Endodermal cell (in vitro differentiated cells): ENCODE results near the gene PPP1R14B. TPM values are rescaled to one million over a fixed set of nuclear protein-coding genes. Genes with fewer than 3 reads are reported as not detected.

Experiments used
- DNase-seq: peaks from one replicate; pipeline ENCODE4 v3.0.0-alpha.2; 2017
- H3K27ac ChIP-seq: 2 replicates; pipeline ENCODE4 v1.5.1; 2013; ENCODE audit warnings: mild to moderate bottlenecking, low read depth, low read length, moderate library complexity
- H3K27me3 ChIP-seq: 2 replicates; pipeline ENCODE4 v1.6.1; 2013; ENCODE audit warnings: mild to moderate bottlenecking, low read length, moderate library complexity; ENCODE audit not compliant: insufficient read depth, control insufficient read depth, poor library complexity, severe bottlenecking
- H3K36me3 ChIP-seq: 2 replicates; pipeline ENCODE4 v1.7.0; 2013; ENCODE audit warnings: mild to moderate bottlenecking, low read length, moderate library complexity; ENCODE audit not compliant: control insufficient read depth, insufficient read depth
- H3K4me1 ChIP-seq: one replicate; pipeline ENCODE4 v1.7.0; 2013; ENCODE audit warnings: low read length; ENCODE audit not compliant: control insufficient read depth, insufficient read depth
- H3K4me3 ChIP-seq: 2 replicates; pipeline ENCODE4 v1.5.1; 2013; ENCODE audit warnings: mild to moderate bottlenecking, low read length, moderate library complexity
- H3K9ac ChIP-seq: 2 replicates; pipeline ENCODE4 v1.6.1; 2013; ENCODE audit warnings: mild to moderate bottlenecking, low read length, moderate library complexity; ENCODE audit not compliant: poor library complexity, severe bottlenecking; ENCODE audit errors: extremely low read depth
- H3K9me3 ChIP-seq: 2 replicates; pipeline ENCODE4 v1.6.1; 2013; ENCODE audit warnings: mild to moderate bottlenecking, low read length, moderate library complexity; ENCODE audit not compliant: control insufficient read depth
- H3K27ac Mint-ChIP-seq: 2 replicates; pipeline ENCODE4 v1.8.0; 2020; ENCODE audit warnings: mixed read lengths
- H3K27me3 Mint-ChIP-seq: 2 replicates; pipeline ENCODE4 v1.8.0; 2021; ENCODE audit warnings: mild to moderate bottlenecking, mixed read lengths; ENCODE audit not compliant: insufficient read depth
- H3K36me3 Mint-ChIP-seq: 2 replicates; pipeline ENCODE4 v1.8.0; 2020; ENCODE audit warnings: low read depth, mixed read lengths
- H3K4me1 Mint-ChIP-seq: 2 replicates; pipeline ENCODE4 v1.8.0; 2020; ENCODE audit warnings: mixed read lengths
- H3K4me3 Mint-ChIP-seq: 2 replicates; pipeline ENCODE4 v1.8.0; 2020; ENCODE audit warnings: mild to moderate bottlenecking, moderate library complexity, mixed read lengths
- H3K9me3 Mint-ChIP-seq: 2 replicates; pipeline ENCODE4 v1.8.0; 2020; ENCODE audit warnings: mild to moderate bottlenecking, mixed read lengths
- whole genome bisulfite sequencing, 2 experiments: methylation state at CpG; one replicate each; pipeline versions ENCODE4 v1.1.5 to v1.1.7; 2013; ENCODE audit warnings: missing lambda C conversion rate in 2 of 2, mixed read lengths in 1 of 2; ENCODE audit not compliant: insufficient coverage in 1 of 2, insufficient read length in 1 of 2; 5-methylcytosine and 5-hydroxymethylcytosine counted together
- total RNA-seq, 2 donors: library from RNA; stranded (reverse); fragmentation: NEBNext Ultra II Directional in 1 of 2; extraction: Animal tissue kit (Norgen Biotek cat#: 25700) in 1 of 2; gene quantifications; 2 replicates in 1 of 2; 3 replicates in 1 of 2; pipeline ENCODE4 v1.2.1, GENCODE V29; 2021
- TF ChIP-seq, protein P1 (sequence below): fragments of 200-600 bp; sonication (generic); conservative IDR thresholded peaks from 2 replicates; pipeline ENCODE4 v1.5.0; 2021; ENCODE audit warnings: antibody characterized with exemption, mild to moderate bottlenecking

The PPP1R14B gene
- total RNA-seq, 2 donors from 2014 or later, result 228 to 265 TPM

DNA sequence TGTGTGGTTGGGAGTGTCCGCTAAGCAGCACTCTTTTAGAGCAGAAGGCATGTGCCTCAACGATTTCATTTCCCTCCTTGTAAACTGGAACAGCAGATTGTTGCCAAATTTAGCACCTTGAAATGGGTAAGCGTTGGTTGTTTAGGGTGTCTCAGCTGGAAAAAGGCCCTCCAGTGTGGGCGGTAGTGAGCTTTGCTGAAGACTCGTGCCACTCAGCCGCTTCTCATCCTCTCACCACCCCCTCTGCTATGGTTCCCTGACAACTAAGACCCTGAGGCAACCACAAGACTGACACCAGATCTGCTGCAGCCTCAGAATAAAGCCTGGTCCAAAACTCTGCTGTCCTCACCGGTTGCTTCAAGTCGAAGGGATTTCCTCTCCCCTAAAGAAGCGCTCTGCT lies 50.1 kb downstream of the PPP1R14B start:
- Mint-ChIP-seq H3K27me3 (no peaks in the 10 kb centered on the region), H3K27ac (no peak overlapping the region), H3K4me3 (no peak overlapping the region), H3K4me1 (no peaks in the 10 kb centered on the region), H3K36me3 (peaks cover 78% of the 10 kb centered on the region), H3K9me3 (no peaks in the 10 kb centered on the region)
- no peaks in the 10 kb centered on the region for H3K9me3 ChIP-seq
- no peaks in the 10 kb centered on the region for H3K27me3 ChIP-seq
- TF ChIP-seq, protein P1, sequence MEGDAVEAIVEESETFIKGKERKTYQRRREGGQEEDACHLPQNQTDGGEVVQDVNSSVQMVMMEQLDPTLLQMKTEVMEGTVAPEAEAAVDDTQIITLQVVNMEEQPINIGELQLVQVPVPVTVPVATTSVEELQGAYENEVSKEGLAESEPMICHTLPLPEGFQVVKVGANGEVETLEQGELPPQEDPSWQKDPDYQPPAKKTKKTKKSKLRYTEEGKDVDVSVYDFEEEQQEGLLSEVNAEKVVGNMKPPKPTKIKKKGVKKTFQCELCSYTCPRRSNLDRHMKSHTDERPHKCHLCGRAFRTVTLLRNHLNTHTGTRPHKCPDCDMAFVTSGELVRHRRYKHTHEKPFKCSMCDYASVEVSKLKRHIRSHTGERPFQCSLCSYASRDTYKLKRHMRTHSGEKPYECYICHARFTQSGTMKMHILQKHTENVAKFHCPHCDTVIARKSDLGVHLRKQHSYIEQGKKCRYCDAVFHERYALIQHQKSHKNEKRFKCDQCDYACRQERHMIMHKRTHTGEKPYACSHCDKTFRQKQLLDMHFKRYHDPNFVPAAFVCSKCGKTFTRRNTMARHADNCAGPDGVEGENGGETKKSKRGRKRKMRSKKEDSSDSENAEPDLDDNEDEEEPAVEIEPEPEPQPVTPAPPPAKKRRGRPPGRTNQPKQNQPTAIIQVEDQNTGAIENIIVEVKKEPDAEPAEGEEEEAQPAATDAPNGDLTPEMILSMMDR, result no peak
- peaks cover 90% of the 10 kb centered on the region for H3K36me3 ChIP-seq
- H3K4me3 ChIP-seq, result no peak overlapping the region
- no peak for DNase-seq
- no peaks in the 10 kb centered on the region for H3K4me1 ChIP-seq
- H3K27ac ChIP-seq, result no peak overlapping the region
- H3K9ac ChIP-seq, result no peak overlapping the region
- 96 to 97% methylated on average over 9 of the region's 9 CpGs for WGBS, 2 experiments

Other genes starting within 250 kb of the PPP1R14B start
- not detected for gene FLRT1, start 211.0 kb downstream of the PPP1R14B start, total RNA-seq
- 10 to 100 TPM; 23.0 to 41.9 TPM for gene MACROD1, start 80.8 kb downstream of the PPP1R14B start, total RNA-seq
- gene STIP1, start 60.8 kb downstream of the PPP1R14B start, total RNA-seq, result 100 to 1,000 TPM; 230 to 257 TPM
- 1 to 10 TPM; 4.2 to 5.3 TPM for gene FERMT3, start 40.2 kb downstream of the PPP1R14B start, total RNA-seq
- 10 to 100 TPM; 45.6 to 60.4 TPM for gene TRPT1, start 20.8 kb downstream of the PPP1R14B start, total RNA-seq
- gene NUDT22, start 20.7 kb downstream of the PPP1R14B start, total RNA-seq, result 10 to 100 TPM; 54.4 to 55.9 TPM
- 10 to 100 TPM; 20.3 to 22.9 TPM for gene DNAJC4, start 16.4 kb downstream of the PPP1R14B start, total RNA-seq
- 10 to 100 TPM; 58.9 to 78.4 TPM for gene VEGFB, start 12.4 kb downstream of the PPP1R14B start, total RNA-seq
- 10 to 100 TPM; 44.6 to 53.7 TPM for gene FKBP2, start 5.8 kb downstream of the PPP1R14B start, total RNA-seq
- 10 to 100 TPM; 75.0 to 83.2 TPM for gene PLCB3, start 4.6 kb upstream of the PPP1R14B start, total RNA-seq
- 10 to 100 TPM; 42.3 to 48.2 TPM for gene BAD, start 37.7 kb upstream of the PPP1R14B start, total RNA-seq
- 10 to 100 TPM; 57.7 to 58.4 TPM for gene GPR137, start 38.9 kb upstream of the PPP1R14B start, total RNA-seq
- gene KCNK4, start 44.4 kb upstream of the PPP1R14B start, total RNA-seq, result not detected
- gene CATSPERZ, start 53.4 kb upstream of the PPP1R14B start, total RNA-seq, result not detected
- gene ESRRA, start 58.6 kb upstream of the PPP1R14B start, total RNA-seq, result 10 to 100 TPM; 22.8 to 34.5 TPM
- 100 to 1,000 TPM; 265 to 352 TPM for gene TRMT112, start 70.6 kb upstream of the PPP1R14B start, total RNA-seq
- gene PRDX5, start 71.2 kb upstream of the PPP1R14B start, total RNA-seq, result 100 to 1,000 TPM; 235 to 289 TPM
- gene CCDC88B, start 93.3 kb upstream of the PPP1R14B start, total RNA-seq, result 10 to 100 TPM; 14.2 to 15.2 TPM
- gene RPS6KA4, start 112.2 kb upstream of the PPP1R14B start, total RNA-seq, result 10 to 100 TPM; 13.5 to 14.5 TPM